ENCODE data around the gene CDH15.

Gene CDH15

DNA sequence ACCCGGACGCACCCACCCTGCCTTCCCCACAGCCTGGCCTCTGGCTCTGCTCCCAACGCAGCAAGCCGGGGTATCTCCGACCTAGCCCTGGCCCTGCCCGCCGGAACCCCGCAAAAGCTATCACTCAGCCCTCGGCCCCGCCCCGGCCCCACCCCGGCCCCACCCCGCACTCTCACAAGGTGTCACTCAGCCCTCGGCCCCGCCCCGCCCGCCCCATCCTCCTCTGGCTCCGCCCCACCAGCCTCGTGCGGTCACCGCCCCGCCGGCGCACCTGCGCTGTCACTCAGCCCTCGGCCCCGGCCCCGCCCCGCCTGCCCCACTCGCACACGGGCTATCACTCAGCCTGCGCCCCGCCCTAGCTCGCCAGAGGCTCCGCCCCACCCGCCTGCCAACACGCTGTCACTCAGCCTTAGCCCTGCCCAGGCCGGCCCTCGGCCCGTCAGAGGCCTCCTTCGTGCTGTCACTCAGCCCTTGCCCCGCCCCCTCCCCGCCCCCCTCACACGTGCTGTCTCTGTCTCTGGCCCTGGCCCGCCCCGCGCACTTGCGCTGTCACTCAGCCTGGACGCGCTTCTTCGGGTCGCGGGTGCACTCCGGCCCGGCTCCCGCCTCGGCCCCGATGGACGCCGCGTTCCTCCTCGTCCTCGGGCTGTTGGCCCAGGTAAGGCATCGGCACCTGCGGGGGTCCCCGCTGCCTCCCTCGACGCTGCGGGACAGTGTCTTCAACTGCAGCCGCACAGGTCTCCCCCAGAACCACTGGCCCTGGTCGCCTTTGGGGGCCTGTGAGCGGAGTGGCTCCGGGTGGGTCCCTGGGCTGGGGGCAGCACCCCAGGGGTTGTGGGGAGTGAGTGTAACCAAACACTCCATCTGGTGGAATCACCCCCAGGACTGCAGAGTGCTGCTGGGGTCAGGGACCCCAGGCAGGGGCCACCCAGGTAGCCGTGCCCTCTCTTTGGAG, at the start of gene CDH15:
TSS of gene CDH15 (plus strand) at position 533 of the 955 bp plus-strand sequence. CDS start at position 617, 84 bp downstream.
- DNase-seq (ENCODE audit: extremely low read depth in 1 of 2, low read depth in 1 of 2): peak; percentile 86 to 92

DNA sequence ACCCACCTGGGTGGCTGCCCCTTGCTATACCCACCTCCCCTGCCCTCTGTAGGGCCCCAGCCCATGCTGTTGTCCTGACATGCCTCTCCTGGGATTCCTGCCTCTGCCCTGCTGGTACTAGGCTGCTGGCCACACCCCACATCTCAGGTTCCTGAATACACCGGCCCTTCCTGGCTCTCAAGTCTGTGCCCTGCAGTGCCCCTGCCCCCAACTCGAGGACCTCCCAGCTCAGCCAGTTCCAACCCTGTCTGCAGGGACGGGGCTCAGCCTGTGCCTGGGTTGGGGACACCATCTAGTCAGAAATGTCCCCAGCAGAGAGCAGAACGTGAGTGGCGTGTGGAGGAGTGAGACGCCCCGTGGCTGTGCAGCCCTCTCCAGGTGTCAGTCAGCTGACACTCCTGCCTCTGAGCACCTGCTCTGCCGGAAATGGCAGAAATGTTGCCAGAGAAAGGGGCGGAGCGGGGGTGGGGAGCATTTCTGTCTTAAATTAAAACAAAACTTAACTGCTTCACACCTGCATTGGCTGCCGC, 49.2 kb upstream of the CDH15 start:
- DNase-seq (ENCODE audit: extremely low read depth in 1 of 2, low read depth in 1 of 2): no peak

DNA sequence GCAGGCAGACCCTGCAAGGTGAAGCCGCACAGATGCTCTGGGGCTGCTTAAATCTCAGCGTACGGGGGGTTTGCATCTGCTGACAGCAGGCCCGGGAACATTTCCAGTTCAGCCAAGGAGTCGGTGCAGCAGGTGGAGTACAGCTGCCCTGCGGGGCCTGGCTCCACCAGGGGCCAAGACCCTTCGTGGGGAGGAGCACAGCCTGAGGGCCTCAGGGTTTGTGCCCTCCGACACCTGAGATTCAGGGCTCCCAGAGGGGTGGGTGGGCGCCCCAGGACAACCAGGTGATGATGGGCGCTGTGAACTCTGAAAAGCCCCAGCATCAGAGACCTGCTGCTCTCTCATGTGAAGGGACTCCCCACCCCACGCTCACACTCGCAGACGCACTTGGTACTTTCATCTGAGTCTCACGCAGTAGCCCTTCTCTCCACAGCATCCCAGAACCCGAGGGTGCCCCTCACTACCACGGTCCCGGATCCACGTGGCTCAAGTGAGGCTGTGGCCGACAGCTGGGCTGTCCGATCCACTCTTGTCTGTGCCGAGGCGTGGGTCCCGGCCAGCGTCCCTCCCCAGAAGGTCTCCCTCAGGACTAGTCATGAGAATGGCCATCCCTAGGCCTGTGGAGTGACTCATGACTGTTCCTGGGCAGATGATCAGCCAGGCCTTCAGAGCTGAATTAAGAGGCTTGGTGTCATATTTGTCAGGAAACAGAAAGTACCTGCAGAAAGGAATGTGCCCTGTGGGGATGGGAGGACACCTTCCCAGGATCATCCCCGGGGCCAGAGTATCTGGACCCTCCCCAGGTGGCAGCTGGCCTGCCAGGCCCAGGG, 48.3 kb upstream of the CDH15 start:
- no peak for DNase-seq (ENCODE audit: extremely low read depth in 1 of 2, low read depth in 1 of 2)

- DNase-seq (ENCODE audit: extremely low read depth in 1 of 2, low read depth in 1 of 2): no peak
Measured at GRCh38 chr16:89123831-89124100, 47.8 kb upstream of the CDH15 start.

- no peak for DNase-seq (ENCODE audit: extremely low read depth in 1 of 2, low read depth in 1 of 2)
Measured at GRCh38 chr16:89129378-89129777, 42.2 kb upstream of the CDH15 start.

DNA sequence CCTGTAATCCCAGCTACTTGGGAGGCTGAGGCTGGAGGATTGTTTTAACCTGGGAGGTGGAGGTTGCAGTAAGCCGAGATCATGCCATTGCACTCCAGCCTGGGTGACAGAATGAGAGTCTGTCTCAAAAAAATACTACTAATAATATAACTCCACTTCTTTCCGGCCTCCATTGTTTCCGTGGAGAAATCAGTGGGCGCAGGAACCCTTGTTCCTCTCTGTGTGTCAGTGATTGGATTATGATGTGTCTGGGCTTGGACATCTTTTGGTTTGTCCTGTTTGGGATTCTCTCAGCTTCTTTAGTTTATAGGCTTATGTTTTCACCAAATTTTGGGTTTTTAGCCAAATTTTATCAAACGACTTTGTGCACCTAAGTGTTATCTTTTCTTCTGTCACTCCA, 41.1 kb upstream of the CDH15 start:
- no peak for DNase-seq (ENCODE audit: extremely low read depth in 1 of 2, low read depth in 1 of 2)

- DNase-seq (ENCODE audit: extremely low read depth in 1 of 2, low read depth in 1 of 2): no peak
Measured at GRCh38 chr16:89131783-89132182, 39.8 kb upstream of the CDH15 start.

- no peak for DNase-seq (ENCODE audit: extremely low read depth in 1 of 2, low read depth in 1 of 2)
Measured at GRCh38 chr16:89132194-89133005, 39.1 kb upstream of the CDH15 start.

DNA sequence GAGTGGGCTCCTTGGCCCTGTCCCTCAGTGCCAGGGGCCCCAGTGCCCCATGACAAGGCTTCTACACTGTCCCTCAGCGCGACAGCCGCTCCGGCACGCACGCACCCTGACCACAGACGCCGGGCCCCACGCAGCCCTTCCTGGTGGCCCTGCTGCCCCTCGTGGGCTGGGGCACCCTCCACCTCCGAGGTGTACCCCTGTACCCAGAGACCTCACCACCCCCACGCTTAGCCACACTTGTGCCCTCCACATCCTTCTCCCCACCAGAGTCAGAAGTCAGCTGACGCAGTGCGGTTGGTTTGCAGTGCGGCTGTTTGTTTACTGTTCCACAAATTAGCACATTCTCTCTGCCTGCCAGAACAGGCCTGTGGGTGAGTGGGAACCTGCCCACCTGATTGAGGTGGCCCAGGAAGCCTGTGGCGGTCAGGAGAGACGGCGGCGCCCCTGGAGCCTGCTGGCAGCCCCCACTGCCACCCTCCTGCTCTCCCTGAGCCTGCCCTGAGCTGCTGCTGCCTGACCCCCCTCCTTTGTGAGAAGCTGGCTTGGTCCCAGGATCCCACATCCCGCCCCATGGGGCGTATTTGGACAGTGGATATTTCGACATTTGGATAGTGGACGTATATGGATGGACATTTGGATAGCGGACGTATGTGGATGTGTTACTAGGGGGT, 38.0 kb upstream of the CDH15 start:
- no peak for DNase-seq (ENCODE audit: extremely low read depth in 1 of 2, low read depth in 1 of 2)

GRCh38 chr16:89134269-89134668, 37.3 kb upstream of the CDH15 start:
- no peak for DNase-seq (ENCODE audit: extremely low read depth in 1 of 2, low read depth in 1 of 2)

DNA sequence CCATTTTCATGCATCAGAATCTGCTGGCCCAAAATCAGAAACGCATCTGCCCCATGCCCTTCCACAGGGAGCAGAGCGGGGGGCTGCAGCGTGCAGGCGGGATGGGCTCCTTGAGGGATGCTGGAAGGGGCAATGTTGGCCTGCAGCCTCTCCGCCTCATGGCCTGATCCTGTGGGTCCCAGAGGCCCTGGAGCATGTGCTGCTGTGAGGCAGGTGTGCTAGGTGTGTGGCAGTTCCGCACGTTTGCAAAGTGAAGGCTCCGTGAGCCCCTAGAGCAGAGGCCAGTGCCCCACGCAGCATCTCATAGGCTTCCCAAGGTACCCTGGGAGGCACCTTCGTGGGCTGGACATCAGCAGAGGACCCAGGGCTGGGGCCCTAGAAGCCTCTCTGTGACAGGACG, 36.4 kb upstream of the CDH15 start:
- DNase-seq (ENCODE audit: extremely low read depth in 1 of 2, low read depth in 1 of 2): no peak

DNA sequence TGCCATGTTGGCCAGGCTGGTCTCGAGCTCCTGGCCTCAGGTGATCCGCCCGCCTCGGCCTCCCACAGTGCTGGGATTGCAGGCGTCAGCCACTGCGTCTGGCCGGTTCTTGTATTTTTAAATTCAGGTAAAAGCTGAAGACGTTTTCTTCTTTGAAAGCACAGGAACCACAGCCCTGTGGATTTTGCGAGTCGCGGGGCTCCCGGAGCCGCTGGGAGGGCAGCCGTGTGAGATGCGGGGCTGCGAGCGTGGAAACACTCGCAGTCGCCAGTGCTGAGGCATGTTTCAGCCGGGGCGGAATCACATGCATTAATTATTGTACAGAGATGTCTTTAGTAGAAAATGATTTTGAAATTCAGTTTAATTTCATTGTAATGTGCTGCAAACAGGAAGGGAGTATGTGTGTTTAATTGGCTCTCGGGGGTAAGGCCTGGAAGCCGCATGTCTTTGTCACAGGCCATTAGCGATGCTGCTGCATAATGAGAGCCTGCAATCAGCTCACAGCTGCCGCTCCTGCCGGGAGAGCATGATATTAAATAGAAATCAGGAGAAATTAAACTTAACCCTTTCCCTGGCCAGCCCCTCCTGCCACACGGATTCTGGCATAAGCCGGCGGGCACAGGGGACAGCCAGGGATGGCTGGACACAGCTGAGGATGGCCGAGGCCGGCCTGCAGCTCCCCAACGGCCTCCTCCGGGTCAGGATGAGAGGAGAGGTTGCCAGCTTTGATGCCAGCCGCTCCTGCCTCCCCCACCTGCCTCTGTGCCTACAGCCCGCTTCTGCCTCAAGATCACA, 35.4 kb upstream of the CDH15 start:
- no peak for DNase-seq (ENCODE audit: extremely low read depth in 1 of 2, low read depth in 1 of 2)

- DNase-seq (ENCODE audit: extremely low read depth in 1 of 2, low read depth in 1 of 2): no peak
Measured at GRCh38 chr16:89136931-89137330, 34.6 kb upstream of the CDH15 start.

- DNase-seq (ENCODE audit: extremely low read depth in 1 of 2, low read depth in 1 of 2): no peak
Measured at GRCh38 chr16:89137666-89138512, 33.7 kb upstream of the CDH15 start.

DNA sequence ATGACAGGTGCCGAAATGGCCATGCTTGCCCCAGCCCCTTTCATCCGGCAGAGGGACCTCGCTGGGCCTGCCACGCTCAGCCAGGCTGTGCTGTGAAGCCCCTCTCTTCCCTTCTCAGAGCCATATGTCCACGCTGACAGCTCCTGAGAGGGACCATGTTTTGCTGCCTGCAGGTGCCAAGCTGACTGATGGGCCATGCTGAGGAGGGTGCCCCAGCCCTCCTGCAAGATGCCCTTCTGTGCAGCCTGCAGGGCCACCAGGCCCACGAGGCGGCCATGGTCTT, 33.1 kb upstream of the CDH15 start:
- DNase-seq (ENCODE audit: extremely low read depth in 1 of 2, low read depth in 1 of 2): no peak

- DNase-seq (ENCODE audit: extremely low read depth in 1 of 2, low read depth in 1 of 2): no peak
Measured at GRCh38 chr16:89138843-89139520, 32.6 kb upstream of the CDH15 start.

- no peak for DNase-seq (ENCODE audit: extremely low read depth in 1 of 2, low read depth in 1 of 2)
Measured at GRCh38 chr16:89139907-89140361, 31.6 kb upstream of the CDH15 start.

DNA sequence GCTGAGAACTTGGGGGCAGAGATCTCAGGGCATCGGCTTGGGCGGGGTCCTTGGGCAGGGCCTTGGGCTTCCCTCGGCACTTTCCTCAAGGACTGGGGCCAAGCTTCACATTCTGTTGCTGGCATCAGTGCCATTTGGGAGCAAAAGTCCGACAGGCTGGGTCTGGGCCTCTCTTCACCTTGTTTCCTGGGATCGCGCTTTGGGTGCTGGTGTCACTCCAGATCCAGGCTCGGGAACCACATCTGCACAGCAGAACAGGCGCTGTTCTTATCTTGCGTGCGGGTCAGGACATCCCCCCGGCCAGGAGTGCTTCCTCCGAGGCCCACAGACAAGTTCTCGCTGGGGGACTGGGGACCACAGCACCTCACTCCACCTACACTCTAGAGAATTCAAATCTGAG, 31.1 kb upstream of the CDH15 start:
- no peak for DNase-seq (ENCODE audit: extremely low read depth in 1 of 2, low read depth in 1 of 2)
